ENCODE results near the gene GMDS. TPM values are rescaled to one million over a fixed set of nuclear protein-coding genes. Genes with fewer than 3 reads are reported as not detected.
A peak's percentile ranks its signal among the peaks of the same experiment; 100 is the strongest.

GMDS gene
- total RNA-seq, 1 donor from 2014 or later, result 35.7 TPM

- Mint-ChIP-seq H3K36me3 (ENCODE audit: low read depth) (peaks cover 44% of the 10 kb centered on the region), H3K27ac (no peak overlapping the region), H3K27me3 (ENCODE audit: low read depth) (no peaks in the 10 kb centered on the region), H3K4me1 (ENCODE audit: low read depth) (no peaks in the 10 kb centered on the region), H3K9me3 (peaks cover 9% of the 10 kb centered on the region), H3K4me3 (ENCODE audit: low read depth) (no peak overlapping the region)
- DNase-seq (ENCODE audit: low spot score), result no peak
- intact Hi-C loops (cut with micrococcal nuclease), result no loop called here
Observed at GRCh38 chr6:2258112-2258511, 12.7 kb upstream of the GMDS start.

- peaks cover 49% of the 10 kb centered on the region for H3K36me3 Mint-ChIP-seq (ENCODE audit: low read depth)
- H3K27ac Mint-ChIP-seq, result no peak overlapping the region
- no peaks in the 10 kb centered on the region for H3K27me3 Mint-ChIP-seq (ENCODE audit: low read depth)
- H3K4me3 Mint-ChIP-seq (ENCODE audit: low read depth), result no peak overlapping the region
- no peak for DNase-seq (ENCODE audit: low spot score)
- H3K9me3 Mint-ChIP-seq, result peaks cover 9% of the 10 kb centered on the region
- no peaks in the 10 kb centered on the region for H3K4me1 Mint-ChIP-seq (ENCODE audit: low read depth)
- intact Hi-C loops (cut with micrococcal nuclease), result no loop called here
Observed at GRCh38 chr6:2257363-2257762, 12.0 kb upstream of the GMDS start.

GRCh38 chr6:2254747-2255146 lies 9.3 kb upstream of the GMDS start:
- H3K9me3 Mint-ChIP-seq, result peaks cover 9% of the 10 kb centered on the region
- H3K4me1 Mint-ChIP-seq (ENCODE audit: low read depth), result no peaks in the 10 kb centered on the region
- intact Hi-C loops (cut with micrococcal nuclease), result no loop called here
- H3K4me3 Mint-ChIP-seq (ENCODE audit: low read depth), result no peak overlapping the region
- no peaks in the 10 kb centered on the region for H3K27me3 Mint-ChIP-seq (ENCODE audit: low read depth)
- no peak for DNase-seq (ENCODE audit: low spot score)
- H3K27ac Mint-ChIP-seq, result no peak overlapping the region
- H3K36me3 Mint-ChIP-seq (ENCODE audit: low read depth), result peaks cover 56% of the 10 kb centered on the region

- Mint-ChIP-seq H3K36me3 (ENCODE audit: low read depth) (peaks cover 24% of the 10 kb centered on the region), H3K4me3 (ENCODE audit: low read depth) (no peak overlapping the region), H3K27ac (no peak overlapping the region), H3K9me3 (no peaks in the 10 kb centered on the region), H3K4me1 (ENCODE audit: low read depth) (peaks cover 29% of the 10 kb centered on the region), H3K27me3 (ENCODE audit: low read depth) (no peaks in the 10 kb centered on the region)
- intact Hi-C loops (cut with micrococcal nuclease), result loop anchor here (10.0 kb wide), 2 partner anchors 316 to 516 kb away; partner anchors contain the start of gene WRNIP1
- DNase-seq (ENCODE audit: low spot score), result no peak
Observed at GRCh38 chr6:2249126-2249525, 3.7 kb upstream of the GMDS start.

GRCh38 chr6:2247664-2248063 lies 2.3 kb upstream of the GMDS start:
- H3K27me3 Mint-ChIP-seq (ENCODE audit: low read depth), result no peaks in the 10 kb centered on the region
- no peak overlapping the region for H3K27ac Mint-ChIP-seq
- peaks cover 41% of the 10 kb centered on the region for H3K4me1 Mint-ChIP-seq (ENCODE audit: low read depth)
- H3K9me3 Mint-ChIP-seq, result no peaks in the 10 kb centered on the region
- peak overlapping the region; percentile 47 for H3K4me3 Mint-ChIP-seq (ENCODE audit: low read depth)
- no peak for DNase-seq (ENCODE audit: low spot score)
- peaks cover 10% of the 10 kb centered on the region for H3K36me3 Mint-ChIP-seq (ENCODE audit: low read depth)
- intact Hi-C loops (cut with micrococcal nuclease), result loop anchor here (10.0 kb wide), 2 partner anchors 317 to 517 kb away; partner anchors contain the start of gene WRNIP1

GRCh38 chr6:2245877-2246863 lies 765 bp upstream of the GMDS start:
- Mint-ChIP-seq H3K4me1 (ENCODE audit: low read depth) (peaks cover 56% of the 10 kb centered on the region), H3K27ac (peak overlapping the region; percentile 94), H3K27me3 (ENCODE audit: low read depth) (no peaks in the 10 kb centered on the region), H3K36me3 (ENCODE audit: low read depth) (peaks cover 7% of the 10 kb centered on the region), H3K4me3 (ENCODE audit: low read depth) (peak overlapping the region; percentile 90), H3K9me3 (no peaks in the 10 kb centered on the region)
- DNase-seq (ENCODE audit: low spot score), result peak; percentile 25
- intact Hi-C loops (cut with micrococcal nuclease), result loop anchor here (2.0 to 10.0 kb wide), 3 partner anchors 135 to 519 kb away; partner anchors contain the start of gene WRNIP1

GRCh38 chr6:2244261-2245102 lies 923 bp downstream of the GMDS start:
- Mint-ChIP-seq H3K4me3 (ENCODE audit: low read depth) (peak overlapping the region; percentile 85), H3K27me3 (ENCODE audit: low read depth) (no peaks in the 10 kb centered on the region), H3K9me3 (no peaks in the 10 kb centered on the region), H3K27ac (peak overlapping the region; percentile 75), H3K4me1 (ENCODE audit: low read depth) (peaks cover 70% of the 10 kb centered on the region), H3K36me3 (ENCODE audit: low read depth) (peaks cover 3% of the 10 kb centered on the region)
- intact Hi-C loops (cut with micrococcal nuclease), result loop anchor here (2.0 to 10.0 kb wide), 4 partner anchors 82 to 520 kb away; partner anchors contain the start of gene WRNIP1
- no peak for DNase-seq (ENCODE audit: low spot score)

- intact Hi-C loops (cut with micrococcal nuclease), result loop anchor here (5.0 to 10.0 kb wide), 3 partner anchors 80 to 522 kb away; partner anchors contain the start of gene WRNIP1
- DNase-seq (ENCODE audit: low spot score), result no peak
- H3K36me3 Mint-ChIP-seq (ENCODE audit: low read depth), result peaks cover 3% of the 10 kb centered on the region
- H3K9me3 Mint-ChIP-seq, result no peaks in the 10 kb centered on the region
- peak overlapping the region; percentile 70 for H3K27ac Mint-ChIP-seq
- no peaks in the 10 kb centered on the region for H3K27me3 Mint-ChIP-seq (ENCODE audit: low read depth)
- peaks cover 61% of the 10 kb centered on the region for H3K4me1 Mint-ChIP-seq (ENCODE audit: low read depth)
- no peak overlapping the region for H3K4me3 Mint-ChIP-seq (ENCODE audit: low read depth)
Observed at GRCh38 chr6:2242311-2242710, 3.1 kb downstream of the GMDS start.

GRCh38 chr6:2240961-2241360 lies 4.4 kb downstream of the GMDS start:
- H3K4me1 Mint-ChIP-seq (ENCODE audit: low read depth), result peaks cover 54% of the 10 kb centered on the region
- no peak overlapping the region for H3K27ac Mint-ChIP-seq
- no peaks in the 10 kb centered on the region for H3K9me3 Mint-ChIP-seq
- intact Hi-C loops (cut with micrococcal nuclease), result loop anchor here (5.0 to 10.0 kb wide), 3 partner anchors 79 to 524 kb away; partner anchors contain the start of gene WRNIP1
- DNase-seq (ENCODE audit: low spot score), result no peak
- H3K4me3 Mint-ChIP-seq (ENCODE audit: low read depth), result no peak overlapping the region
- no peaks in the 10 kb centered on the region for H3K27me3 Mint-ChIP-seq (ENCODE audit: low read depth)
- peaks cover 4% of the 10 kb centered on the region for H3K36me3 Mint-ChIP-seq (ENCODE audit: low read depth)

GRCh38 chr6:2237001-2237400 lies 8.4 kb downstream of the GMDS start:
- no peak overlapping the region for H3K27ac Mint-ChIP-seq
- no peak for DNase-seq (ENCODE audit: low spot score)
- intact Hi-C loops (cut with micrococcal nuclease), result no loop called here
- H3K9me3 Mint-ChIP-seq, result no peaks in the 10 kb centered on the region
- peaks cover 44% of the 10 kb centered on the region for H3K4me1 Mint-ChIP-seq (ENCODE audit: low read depth)
- peaks cover 7% of the 10 kb centered on the region for H3K36me3 Mint-ChIP-seq (ENCODE audit: low read depth)
- no peaks in the 10 kb centered on the region for H3K27me3 Mint-ChIP-seq (ENCODE audit: low read depth)
- H3K4me3 Mint-ChIP-seq (ENCODE audit: low read depth), result no peak overlapping the region

GRCh38 chr6:2235777-2236495 lies 9.5 kb downstream of the GMDS start:
- H3K27me3 Mint-ChIP-seq (ENCODE audit: low read depth), result no peaks in the 10 kb centered on the region
- H3K4me3 Mint-ChIP-seq (ENCODE audit: low read depth), result no peak overlapping the region
- H3K36me3 Mint-ChIP-seq (ENCODE audit: low read depth), result peaks cover 4% of the 10 kb centered on the region
- H3K4me1 Mint-ChIP-seq (ENCODE audit: low read depth), result peaks cover 40% of the 10 kb centered on the region
- intact Hi-C loops (cut with micrococcal nuclease), result no loop called here
- no peak for DNase-seq (ENCODE audit: low spot score)
- H3K27ac Mint-ChIP-seq, result no peak overlapping the region
- no peaks in the 10 kb centered on the region for H3K9me3 Mint-ChIP-seq

- no peak overlapping the region for H3K4me3 Mint-ChIP-seq (ENCODE audit: low read depth)
- no peaks in the 10 kb centered on the region for H3K9me3 Mint-ChIP-seq
- intact Hi-C loops (cut with micrococcal nuclease), result no loop called here
- H3K27ac Mint-ChIP-seq, result no peak overlapping the region
- no peak for DNase-seq (ENCODE audit: low spot score)
- H3K36me3 Mint-ChIP-seq (ENCODE audit: low read depth), result peaks cover 4% of the 10 kb centered on the region
- no peaks in the 10 kb centered on the region for H3K27me3 Mint-ChIP-seq (ENCODE audit: low read depth)
- H3K4me1 Mint-ChIP-seq (ENCODE audit: low read depth), result peaks cover 34% of the 10 kb centered on the region
Observed at GRCh38 chr6:2232445-2232844, 13.0 kb downstream of the GMDS start.

All from activated T-helper 2 cell treated with anti-CD3 and anti-CD28 coated beads, Interferon-gamma antibody, Interleukin-2, Interleukin-4, amounts not matched to agents 10 μg/mL and 5 μg/mL and 100 μg/mL, durations not matched to agents 14 hours and 24 hours and 36 hours (primary cell).